ENCODE measurements around the gene ERGIC2. TPM values are rescaled to one million over a fixed set of nuclear protein-coding genes. Genes with fewer than 3 reads are reported as not detected.
"Not testable (repeated sequence)": the region's sequence is repeated elsewhere in the genome, so short reads cannot be mapped to it uniquely, and the experiment has no call there.

ERGIC2 gene
- total RNA-seq, 1 donor from 2014 or later: 24.1 TPM

GRCh38 chr12:29301114-29301513 is 79.9 kb downstream of the ERGIC2 start:
- DNase-seq (ENCODE audit: low read depth in 2 of 2): no peak

GRCh38 chr12:29299633-29300032 is 81.3 kb downstream of the ERGIC2 start:
- no peak for DNase-seq (ENCODE audit: low read depth in 2 of 2)

DNA sequence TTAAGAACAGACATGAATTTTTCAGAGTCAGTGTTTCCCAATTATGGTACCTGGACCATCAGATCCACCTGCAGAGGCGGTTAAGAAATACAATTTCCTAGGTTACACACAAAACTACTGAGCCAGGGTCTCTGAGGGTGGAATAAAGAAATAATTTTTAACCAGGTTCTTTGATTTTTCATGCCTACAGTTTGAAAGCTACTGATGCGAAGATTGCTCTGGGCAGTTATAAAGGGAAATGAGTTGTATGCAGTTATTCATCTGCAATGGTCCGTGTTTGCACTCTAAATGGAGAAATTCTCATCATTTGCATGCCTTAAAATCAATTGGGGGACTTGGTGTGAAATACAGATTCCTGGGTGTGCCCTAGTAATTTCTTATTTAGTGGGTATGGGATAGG is 89.7 kb downstream of the ERGIC2 start:
- no peak for DNase-seq (ENCODE audit: low read depth in 2 of 2)

GRCh38 chr12:29290475-29290874 is 90.5 kb downstream of the ERGIC2 start:
- not testable (repeated sequence) for DNase-seq (ENCODE audit: low read depth in 2 of 2)

- DNase-seq (ENCODE audit: low read depth in 2 of 2): no peak
These were observed 92.9 kb downstream of the ERGIC2 start for GRCh38 chr12:29288031-29288430.

DNA sequence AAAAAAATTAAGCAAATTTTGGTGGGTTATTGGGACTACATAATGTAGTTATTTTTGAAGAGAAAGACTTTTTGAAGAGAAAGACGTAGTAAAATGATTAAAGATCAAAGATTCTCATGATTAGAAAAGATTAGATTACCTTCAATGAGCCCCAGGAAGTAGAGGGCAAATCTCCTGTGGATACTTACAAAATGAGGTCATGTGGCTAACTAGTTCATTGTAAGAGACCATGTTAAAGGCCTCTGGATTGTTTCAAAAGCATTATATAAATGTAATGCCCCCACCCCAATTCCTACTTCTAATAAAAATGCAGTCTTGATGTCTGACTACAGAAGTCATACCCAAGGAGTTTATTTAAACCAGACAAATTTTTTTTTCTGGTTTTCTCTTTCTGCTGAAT is 93.3 kb downstream of the ERGIC2 start:
- DNase-seq (ENCODE audit: low read depth in 2 of 2): no peak

Other genes with a start within 250 kb of the ERGIC2 start
- gene FAR2, start 231.9 kb downstream of the ERGIC2 start, total RNA-seq: 58.2 and 80.8 TPM in 2 replicates
- gene OVCH1, start 116.5 kb upstream of the ERGIC2 start, total RNA-seq: under 0.01 TPM in 1 of 2 replicates, not detected in the other

Data from dermis microvascular lymphatic vessel endothelial cell (primary cell).